ENCODE measurements around the gene SPATA12. TPM values are rescaled to one million over a fixed set of nuclear protein-coding genes. Genes with fewer than 3 reads are reported as not detected.

Gene SPATA12
- total and polyA plus RNA-seq, 2 of the 8 experiments (the other 6 are each of a cell fraction or from before 2014, with no cell fraction given), result 0.19 to 0.97 TPM

DNA sequence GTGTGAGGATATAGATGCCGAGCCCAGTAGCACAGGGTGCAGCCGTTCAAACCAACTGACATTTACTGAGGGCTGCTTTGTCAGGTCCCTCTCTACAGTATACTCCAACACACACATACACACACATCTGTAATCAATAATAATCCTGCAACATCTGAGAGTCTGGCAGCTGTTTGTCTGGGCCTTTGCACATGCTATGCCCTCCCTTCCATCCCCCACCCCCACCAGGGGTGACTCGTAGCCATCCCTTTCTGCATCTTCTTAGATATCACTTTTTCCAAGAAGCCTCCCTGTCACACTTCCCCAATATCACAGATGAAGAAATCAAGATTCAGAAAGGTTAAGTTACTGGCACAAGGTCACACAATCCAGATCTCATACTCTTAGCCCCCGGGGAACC, 13.7 kb downstream of the SPATA12 start:
- Histone ChIP-seq H4K91ac (replicated peaks; ENCODE audit: insufficient read length, low read length) (no peak overlapping the region), H2BK12ac (ENCODE audit: low read depth, low read length) (no peak overlapping the region), H2AK5ac (ENCODE audit: low read depth, low read length) (no peak overlapping the region), H3K4ac (replicated peaks; ENCODE audit: insufficient read length, low read depth, low read length) (no peak overlapping the region), H3K79me1 (ENCODE audit: low read depth, low read length) (no peaks in the 10 kb centered on the region; the same call in 1 of the 2 replicates), H4K8ac (ENCODE audit: extremely low read depth, insufficient read depth, low read length) (no peak overlapping the region), H2BK120ac (replicated peaks; ENCODE audit: low read depth, low read length) (no peak overlapping the region), H3K23me2 (ENCODE audit: low read depth, low read length) (peaks cover 5% of the 10 kb centered on the region; the same call in 1 of the 2 replicates), H3K4me3 (ENCODE audit: extremely low read depth in 1 of 4, insufficient read depth in 2 of 4, low read depth in 3 of 4, low read length in 4 of 4) (no peak overlapping the region), H2BK5ac (ENCODE audit: low read depth, low read length) (no peak overlapping the region), H3K9me3 (ENCODE audit: insufficient read depth in 2 of 2, low read depth in 1 of 2, low read length in 1 of 2) (no peaks in the 10 kb centered on the region), H2AFZ (ENCODE audit: low read length) (no peak overlapping the region), H3K14ac (ENCODE audit: insufficient read length) (no peak overlapping the region), H4K20me1 (replicated peaks in 1 of 2; ENCODE audit: control insufficient read depth in 1 of 2, insufficient read depth in 2 of 2, low read length in 2 of 2) (peaks cover 0 to 4% of the 10 kb centered on the region in 2 experiments), H2BK15ac (ENCODE audit: low read length) (no peak overlapping the region), H3K9ac (replicated peaks in 1 of 4; ENCODE audit: extremely low read depth in 1 of 4, low read depth in 3 of 4, low read length in 3 of 4) (no peak overlapping the region), H3K4me1 (replicated peaks in 1 of 4; ENCODE audit: control insufficient read depth in 3 of 4, insufficient read depth in 4 of 4, low read length in 3 of 4) (no peaks in the 10 kb centered on the region), H4K5ac (ENCODE audit: insufficient read length, low read depth, low read length) (no peak overlapping the region), H3K18ac (ENCODE audit: extremely low read depth, low read length) (no peak overlapping the region), H3K27ac (ENCODE audit: low read depth, low read length) (no peak overlapping the region), H3K4me2 (ENCODE audit: insufficient read depth in 1 of 2, low read depth in 2 of 2, low read length in 2 of 2) (no peak overlapping the region), H3K56ac (replicated peaks; ENCODE audit: insufficient read length, low read depth, low read length) (no peak overlapping the region), H2BK20ac (ENCODE audit: low read length) (no peak overlapping the region), H3K27me3 (replicated peaks in 1 of 4; ENCODE audit: control insufficient read depth in 3 of 4, extremely low read depth in 1 of 4, insufficient read depth in 3 of 4, low read length in 3 of 4) (peaks cover 0 to 15% (median 13%) of the 10 kb centered on the region in 4 experiments; a peak in 6 of 7 replicates), H3K36me3 (ENCODE audit: control insufficient read depth in 2 of 4, insufficient read depth in 4 of 4, low read length in 3 of 4) (no peaks in the 10 kb centered on the region), H3K23ac (ENCODE audit: insufficient read length) (no peak overlapping the region), H3K79me2 (ENCODE audit: control insufficient read depth in 1 of 2, insufficient read depth in 2 of 2, low read length in 2 of 2) (no peaks in the 10 kb centered on the region)
- ChIA-PET CTCF (ENCODE audit: partially characterized antibody) (interaction anchor here (1.4 kb wide), 1 partner anchor 28 kb away, joined by 3 read pairs; no protein-coding TSS in a partner anchor), POLR2A (ENCODE audit: partially characterized antibody) (no interaction called here)
- TF ChIP-seq BACH1 (IDR thresholded peaks at IDR 0.05; ENCODE audit: low read length) (no peak), POLR2AphosphoS5 (IDR thresholded peaks at IDR 0.05; ENCODE audit: low read depth, low read length) (no peak), GABPA (IDR thresholded peaks at IDR 0.05; ENCODE audit: borderline replicate concordance, insufficient read depth, low read length) (no peak), KDM1A (IDR thresholded peaks at IDR 0.05; ENCODE audit: borderline replicate concordance, low read length) (no peak), SIX5 (IDR thresholded peaks at IDR 0.05; ENCODE audit: low read depth, low read length) (no peak), KDM4A (IDR thresholded peaks at IDR 0.05; ENCODE audit: low read depth, low read length, severe bottlenecking) (no peak), TCF12 (IDR thresholded peaks at IDR 0.05; ENCODE audit: low read depth, low read length) (no peak), CHD2 (IDR thresholded peaks at IDR 0.05; ENCODE audit: low read length) (no peak), MAFK (IDR thresholded peaks at IDR 0.05; ENCODE audit: low read depth, low read length) (no peak)
- TF ChIP-seq, protein P1, sequence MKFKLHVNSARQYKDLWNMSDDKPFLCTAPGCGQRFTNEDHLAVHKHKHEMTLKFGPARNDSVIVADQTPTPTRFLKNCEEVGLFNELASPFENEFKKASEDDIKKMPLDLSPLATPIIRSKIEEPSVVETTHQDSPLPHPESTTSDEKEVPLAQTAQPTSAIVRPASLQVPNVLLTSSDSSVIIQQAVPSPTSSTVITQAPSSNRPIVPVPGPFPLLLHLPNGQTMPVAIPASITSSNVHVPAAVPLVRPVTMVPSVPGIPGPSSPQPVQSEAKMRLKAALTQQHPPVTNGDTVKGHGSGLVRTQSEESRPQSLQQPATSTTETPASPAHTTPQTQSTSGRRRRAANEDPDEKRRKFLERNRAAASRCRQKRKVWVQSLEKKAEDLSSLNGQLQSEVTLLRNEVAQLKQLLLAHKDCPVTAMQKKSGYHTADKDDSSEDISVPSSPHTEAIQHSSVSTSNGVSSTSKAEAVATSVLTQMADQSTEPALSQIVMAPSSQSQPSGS (IDR thresholded peaks at IDR 0.05; ENCODE audit: low read length), result no peak
- DNase-seq (ENCODE audit: low read depth in 1 of 2, low spot score in 2 of 2) (no peak), FAIRE-seq (no peak)
- WGBS, 2 experiments (ENCODE audit: extremely low coverage in 1 of 2, insufficient coverage in 1 of 2, insufficient read length in 1 of 2, insufficient replicate concordance in 2 of 2, low coverage in 1 of 2, low lambda C conversion rate in 2 of 2, missing lambda C conversion rate in 1 of 2), result 87% methylated on average over 4 of the region's 4 CpGs; no CpG with 5 or more reads in 1 of the 2 experiments
